Activated B cell treated with CpG ODN at 0.5 μM for 24 hours (primary cell): Measurements from ENCODE around the gene PRR14L. TPM values are rescaled to one million over a fixed set of nuclear protein-coding genes. Genes with fewer than 3 reads are reported as not detected.
"Not testable (repeated sequence)": the region's sequence is repeated elsewhere in the genome, so short reads cannot be mapped to it uniquely, and the experiment has no call there.

Experiments used
- ATAC-seq: fragments of 200-7000 bp; cut with Tn5 transposase; one replicate; pipeline ENCODE4 v1.10.0; 2021; ENCODE audit warnings: low read depth, mild to moderate bottlenecking, moderate library complexity
- CTCF ChIA-PET: fragments of 350-600 bp; sonication (Branson Sonifier 250); formaldehyde crosslinking; loops from one replicate; lab custom pipeline; 2021; ENCODE audit warnings: antibody characterized with exemption; lab: Charles Lee
- POLR2A ChIA-PET: fragments of 350-600 bp; sonication (Branson Sonifier 250); formaldehyde crosslinking; loops from one replicate; lab custom pipeline; 2021; ENCODE audit warnings: antibody characterized with exemption; lab: Charles Lee
- DNase-seq: peaks from one replicate; pipeline ENCODE4 v3.0.0; 2022
- H3K27ac Mint-ChIP-seq: one replicate; pipeline ENCODE4 v1.8.0; 2020; ENCODE audit warnings: mixed read lengths
- H3K27me3 Mint-ChIP-seq: one replicate; pipeline ENCODE4 v1.8.0; 2021; ENCODE audit warnings: mixed read lengths
- H3K36me3 Mint-ChIP-seq: one replicate; pipeline ENCODE4 v1.8.0; 2021; ENCODE audit warnings: low read depth, mixed read lengths
- H3K4me1 Mint-ChIP-seq: one replicate; pipeline ENCODE4 v1.8.0; 2021; ENCODE audit warnings: mixed read lengths
- H3K4me3 Mint-ChIP-seq: one replicate; pipeline ENCODE4 v1.8.0; 2020; ENCODE audit warnings: mild to moderate bottlenecking, mixed read lengths
- H3K9me3 Mint-ChIP-seq: one replicate; pipeline ENCODE4 v1.8.0; 2020; ENCODE audit warnings: mixed read lengths
- intact Hi-C: fragments of 100-400 bp; cut with micrococcal nuclease; formaldehyde crosslinking; loops from one replicate; pipeline ENCODE4 v1.15.1; 2024
- total RNA-seq: library from RNA; stranded (reverse); gene quantifications from 2 replicates; pipeline ENCODE4 v1.2.3, GENCODE V29; 2022
- TF ChIP-seq, protein P1 (sequence below): fragments of 200-600 bp; IDR thresholded peaks from one replicate; pipeline ENCODE4 v1.8.0; 2022; ENCODE audit warnings: antibody characterized with exemption, mild to moderate bottlenecking

The PRR14L gene
- total RNA-seq, 1 donor from 2014 or later = 59.5 TPM

DNA sequence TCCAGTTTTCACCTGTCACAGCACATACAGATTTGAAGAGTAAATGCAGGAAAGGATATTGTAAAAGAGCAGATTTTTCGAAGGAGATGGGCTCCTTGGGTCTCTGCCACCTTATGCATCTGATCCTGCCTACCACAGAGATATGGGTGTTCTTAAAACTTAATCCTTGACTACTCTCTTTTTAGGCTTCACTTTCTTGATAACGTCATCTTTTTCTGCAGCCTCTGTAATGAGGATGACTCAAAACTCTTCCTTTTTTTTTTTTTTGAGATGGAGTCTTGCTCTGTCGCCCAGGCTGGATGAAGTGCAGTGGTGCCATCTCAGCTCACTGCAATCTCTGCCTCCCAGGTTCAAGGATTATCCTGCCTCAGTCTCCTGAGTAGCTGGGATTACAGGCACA, 7.8 kb downstream of the PRR14L start:
- POLR2A ChIA-PET = no interaction called here
- H3K36me3 Mint-ChIP-seq = peaks cover 63% of the 10 kb centered on the region
- H3K9me3 Mint-ChIP-seq = no peaks in the 10 kb centered on the region
- no peak overlapping the region for H3K4me3 Mint-ChIP-seq
- no peak overlapping the region for H3K27ac Mint-ChIP-seq
- peaks cover 13% of the 10 kb centered on the region for H3K4me1 Mint-ChIP-seq
- intact Hi-C loops = no loop called here
- CTCF ChIA-PET = no interaction called here
- DNase-seq (no peak), ATAC-seq (no peak)
- TF ChIP-seq, protein P1, sequence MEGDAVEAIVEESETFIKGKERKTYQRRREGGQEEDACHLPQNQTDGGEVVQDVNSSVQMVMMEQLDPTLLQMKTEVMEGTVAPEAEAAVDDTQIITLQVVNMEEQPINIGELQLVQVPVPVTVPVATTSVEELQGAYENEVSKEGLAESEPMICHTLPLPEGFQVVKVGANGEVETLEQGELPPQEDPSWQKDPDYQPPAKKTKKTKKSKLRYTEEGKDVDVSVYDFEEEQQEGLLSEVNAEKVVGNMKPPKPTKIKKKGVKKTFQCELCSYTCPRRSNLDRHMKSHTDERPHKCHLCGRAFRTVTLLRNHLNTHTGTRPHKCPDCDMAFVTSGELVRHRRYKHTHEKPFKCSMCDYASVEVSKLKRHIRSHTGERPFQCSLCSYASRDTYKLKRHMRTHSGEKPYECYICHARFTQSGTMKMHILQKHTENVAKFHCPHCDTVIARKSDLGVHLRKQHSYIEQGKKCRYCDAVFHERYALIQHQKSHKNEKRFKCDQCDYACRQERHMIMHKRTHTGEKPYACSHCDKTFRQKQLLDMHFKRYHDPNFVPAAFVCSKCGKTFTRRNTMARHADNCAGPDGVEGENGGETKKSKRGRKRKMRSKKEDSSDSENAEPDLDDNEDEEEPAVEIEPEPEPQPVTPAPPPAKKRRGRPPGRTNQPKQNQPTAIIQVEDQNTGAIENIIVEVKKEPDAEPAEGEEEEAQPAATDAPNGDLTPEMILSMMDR = no peak
- H3K27me3 Mint-ChIP-seq = no peaks in the 10 kb centered on the region

DNA sequence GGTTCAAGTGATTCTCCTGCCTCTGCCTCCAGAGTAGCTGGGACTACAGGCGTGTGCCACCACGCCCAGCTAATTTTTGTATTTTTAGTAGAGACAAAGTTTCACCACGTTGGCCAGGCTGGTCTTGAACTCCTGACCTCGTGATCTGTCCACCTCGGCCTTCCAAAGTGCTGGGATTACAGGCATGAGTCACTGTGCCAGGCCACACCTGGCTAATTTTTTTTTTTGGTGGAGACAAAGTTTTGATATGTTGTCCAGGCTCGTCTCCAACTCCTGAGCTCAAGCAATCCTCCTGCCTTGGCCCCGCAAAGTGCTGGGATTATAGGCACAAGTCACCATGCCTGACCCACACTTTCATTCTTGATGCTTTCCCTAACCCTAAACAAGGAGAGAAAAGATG, 9.6 kb downstream of the PRR14L start:
- H3K4me3 Mint-ChIP-seq, CTCF ChIA-PET, intact Hi-C loops, DNase-seq, ATAC-seq, H3K27me3 Mint-ChIP-seq, H3K27ac Mint-ChIP-seq, H3K9me3 Mint-ChIP-seq: not testable (repeated sequence)
- Mint-ChIP-seq H3K4me1 (peaks cover 13% of the 10 kb centered on the region), H3K36me3 (peaks cover 65% of the 10 kb centered on the region)
- POLR2A ChIA-PET = interaction anchor here (0.7 to 1.1 kb wide), 3 partner anchors 14 to 1609 kb away, joined by 3 to 4 read pairs (median 3); partner anchors contain the start of gene DEPDC5

DNA sequence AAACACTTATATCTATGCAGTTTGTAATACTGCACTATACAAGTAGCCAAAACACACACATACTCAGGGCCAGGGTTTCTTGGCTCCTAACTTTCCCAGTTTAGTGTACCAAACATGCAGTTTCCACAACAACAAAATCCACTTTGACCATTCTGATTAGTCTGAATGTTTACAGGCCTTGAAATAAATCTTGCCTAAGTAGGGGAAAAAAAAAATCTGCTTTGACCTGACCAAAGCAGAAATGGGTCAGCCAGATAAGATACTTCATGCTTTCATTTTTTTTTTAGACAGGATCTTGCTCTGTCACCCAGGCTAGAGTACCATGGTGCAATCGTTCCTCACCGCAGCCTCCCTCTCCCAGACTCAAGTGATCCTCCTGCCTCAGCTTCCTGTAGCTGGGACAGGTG, 10.1 kb downstream of the PRR14L start:
- peaks cover 13% of the 10 kb centered on the region for H3K4me1 Mint-ChIP-seq
- intact Hi-C loops = no loop called here
- H3K27ac Mint-ChIP-seq = no peak overlapping the region
- H3K9me3 Mint-ChIP-seq = no peaks in the 10 kb centered on the region
- ChIA-PET CTCF (no interaction called here), POLR2A (interaction anchor here (0.7 to 1.1 kb wide), 3 partner anchors 14 to 1609 kb away, joined by 3 to 4 read pairs (median 3); partner anchors contain the start of gene DEPDC5)
- H3K36me3 Mint-ChIP-seq = peaks cover 66% of the 10 kb centered on the region
- ATAC-seq (no peak), DNase-seq (no peak)
- TF ChIP-seq, protein P1 = no peak
- no peaks in the 10 kb centered on the region for H3K27me3 Mint-ChIP-seq
- H3K4me3 Mint-ChIP-seq = no peak overlapping the region

DNA sequence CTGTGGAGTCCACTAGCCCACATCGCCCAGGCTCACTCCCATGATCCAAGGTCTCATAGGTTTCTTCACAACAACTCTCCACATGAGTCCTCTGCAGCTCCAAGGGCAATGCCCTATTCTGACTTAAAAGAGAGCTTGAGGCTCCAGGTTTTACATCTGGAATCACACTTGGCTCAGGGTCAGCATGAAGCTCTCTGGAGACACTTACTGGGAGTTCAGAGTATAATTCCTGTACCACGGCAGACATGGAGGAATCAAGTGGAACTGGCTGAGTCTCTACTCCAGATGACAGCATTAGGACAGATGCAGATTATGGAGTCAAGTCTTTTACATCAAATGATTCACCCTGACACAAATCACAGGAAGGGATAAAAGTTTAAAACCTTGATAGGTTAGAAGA, 11.4 kb downstream of the PRR14L start:
- H3K4me1 Mint-ChIP-seq = peaks cover 14% of the 10 kb centered on the region
- no peak for DNase-seq
- no peak overlapping the region for H3K27ac Mint-ChIP-seq
- ATAC-seq = no peak
- no peak overlapping the region for H3K4me3 Mint-ChIP-seq
- CTCF ChIA-PET = no interaction called here
- intact Hi-C loops = no loop called here
- peaks cover 71% of the 10 kb centered on the region for H3K36me3 Mint-ChIP-seq
- no peaks in the 10 kb centered on the region for H3K9me3 Mint-ChIP-seq
- TF ChIP-seq, protein P1 = no peak
- H3K27me3 Mint-ChIP-seq = no peaks in the 10 kb centered on the region
- POLR2A ChIA-PET = no interaction called here

DNA sequence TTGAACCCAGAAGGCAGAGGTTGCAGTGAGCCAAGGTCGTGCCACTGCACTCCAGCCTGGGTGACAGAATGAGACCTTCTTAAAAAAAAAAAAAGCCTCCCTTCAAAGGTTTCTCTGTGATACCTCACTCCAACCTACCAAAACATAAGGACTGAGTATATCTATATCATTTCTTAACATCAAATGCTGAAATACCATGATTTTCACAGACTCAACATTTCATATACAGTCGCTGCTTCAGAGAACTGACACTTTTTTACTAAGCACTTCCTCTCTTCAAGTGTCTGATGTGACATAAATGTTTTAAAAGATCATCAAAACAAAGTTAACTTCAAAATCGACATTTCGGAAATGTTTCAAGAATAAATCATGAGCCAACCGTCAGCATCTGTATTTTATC, 12.0 kb downstream of the PRR14L start:
- ATAC-seq (no peak), DNase-seq (no peak)
- CTCF ChIA-PET = no interaction called here
- H3K4me1 Mint-ChIP-seq = peaks cover 16% of the 10 kb centered on the region
- intact Hi-C loops = no loop called here
- H3K27me3 Mint-ChIP-seq = no peaks in the 10 kb centered on the region
- H3K27ac Mint-ChIP-seq = no peak overlapping the region
- POLR2A ChIA-PET = interaction anchor here (0.7 kb wide), 1 partner anchor 30 kb away, joined by 4 read pairs; no protein-coding TSS in a partner anchor
- H3K36me3 Mint-ChIP-seq = peaks cover 73% of the 10 kb centered on the region
- H3K4me3 Mint-ChIP-seq = no peak overlapping the region
- TF ChIP-seq, protein P1 = no peak
- no peaks in the 10 kb centered on the region for H3K9me3 Mint-ChIP-seq

DNA sequence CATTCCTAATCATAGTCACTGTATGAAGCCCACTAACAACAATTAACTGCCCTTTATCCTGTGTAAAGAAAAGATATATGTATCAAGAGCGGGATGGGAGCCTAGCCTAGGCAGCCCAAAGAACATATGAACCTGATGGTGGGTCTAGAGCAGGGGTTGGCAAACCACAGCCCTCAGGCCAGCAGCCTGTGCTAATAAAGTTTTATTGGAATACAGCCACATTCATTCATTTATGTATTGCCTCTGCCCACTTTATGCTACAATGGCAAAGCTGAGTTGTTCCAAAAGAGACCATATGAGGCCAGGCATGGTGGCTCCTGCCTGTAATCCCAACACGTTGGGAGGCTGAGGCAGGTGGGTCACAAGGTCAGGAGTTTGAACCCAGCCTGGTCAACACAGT, 13.5 kb downstream of the PRR14L start:
- ChIA-PET POLR2A (interaction anchor here (0.6 kb wide), 1 partner anchor 8 kb away, joined by 3 read pairs; no protein-coding TSS in a partner anchor), CTCF (no interaction called here)
- intact Hi-C loops = no loop called here
- no peaks in the 10 kb centered on the region for H3K27me3 Mint-ChIP-seq
- no peak overlapping the region for H3K4me3 Mint-ChIP-seq
- no peak overlapping the region for H3K27ac Mint-ChIP-seq
- peaks cover 14% of the 10 kb centered on the region for H3K4me1 Mint-ChIP-seq
- TF ChIP-seq, protein P1 = no peak
- H3K9me3 Mint-ChIP-seq = no peaks in the 10 kb centered on the region
- ATAC-seq = no peak
- no peak for DNase-seq
- peaks cover 71% of the 10 kb centered on the region for H3K36me3 Mint-ChIP-seq
